Measurements from ENCODE around the gene PIK3IP1.

- TF ChIP-seq CTCF (IDR thresholded peaks at IDR 0.05) (no peak), EZH2 (IDR thresholded peaks at IDR 0.05) (no peak), EZH2phosphoT487 (IDR thresholded peaks at IDR 0.05) (no peak)
These were observed 45.6 kb downstream of the PIK3IP1 start for GRCh38 chr22:31246687-31247086.
